ENCODE measurements around the gene KCNC2. TPM values are rescaled to one million over a fixed set of nuclear protein-coding genes. Genes with fewer than 3 reads are reported as not detected.
"Not testable (repeated sequence)": the region's sequence is repeated elsewhere in the genome, so short reads cannot be mapped to it uniquely, and the experiment has no call there.

KCNC2 gene
- total and polyA plus RNA-seq, 7 donors: under 0.01 to 1.1 (median 0.41) TPM; not detected in 2

- Histone ChIP-seq H3K27me3 (no peaks in the 10 kb centered on the region), H3K27ac (no peak overlapping the region), H3K4me3 (no peak overlapping the region), H3K4me1 (no peaks in the 10 kb centered on the region), H3K36me3 (no peaks in the 10 kb centered on the region), H3K9me3 (no peaks in the 10 kb centered on the region)
- no peak for DNase-seq
- TF ChIP-seq POLR2A (IDR thresholded peaks at IDR 0.05) (no peak), CTCF (IDR thresholded peaks at IDR 0.05) (no peak), EP300 (IDR thresholded peaks at IDR 0.05) (no peak), POLR2AphosphoS5 (IDR thresholded peaks at IDR 0.05) (no peak)
- intact Hi-C loops (cut with DNase I): no loop called here
These were observed 18.8 kb downstream of the KCNC2 start for GRCh38 chr12:75190846-75191245.

- DNase-seq; H3K27ac ChIP-seq; H3K27me3 ChIP-seq; H3K4me3 ChIP-seq; H3K36me3 ChIP-seq; H3K9me3 ChIP-seq; H3K4me1 ChIP-seq; intact Hi-C loops (cut with DNase I): not testable (repeated sequence)
- 90 to 91% methylated on average over 3 of the region's 3 CpGs for WGBS, 2 donors
These were observed 23.8 kb downstream of the KCNC2 start for GRCh38 chr12:75185881-75186280.

GRCh38 chr12:75184516-75184915, 25.1 kb downstream of the KCNC2 start:
- TF ChIP-seq CTCF (IDR thresholded peaks at IDR 0.05) (no peak), EP300 (IDR thresholded peaks at IDR 0.05) (no peak), POLR2AphosphoS5 (IDR thresholded peaks at IDR 0.05) (no peak), POLR2A (IDR thresholded peaks at IDR 0.05) (no peak)
- Histone ChIP-seq H3K4me1 (no peaks in the 10 kb centered on the region), H3K9me3 (no peaks in the 10 kb centered on the region), H3K4me3 (no peak overlapping the region), H3K27me3 (no peaks in the 10 kb centered on the region), H3K27ac (no peak overlapping the region), H3K36me3 (no peaks in the 10 kb centered on the region)
- DNase-seq: no peak
- intact Hi-C loops (cut with DNase I): no loop called here

GRCh38 chr12:75183967-75184366, 25.7 kb downstream of the KCNC2 start:
- no peaks in the 10 kb centered on the region for H3K4me1 ChIP-seq
- H3K4me3 ChIP-seq: no peak overlapping the region
- no peaks in the 10 kb centered on the region for H3K36me3 ChIP-seq
- no peaks in the 10 kb centered on the region for H3K27me3 ChIP-seq
- TF ChIP-seq CTCF (IDR thresholded peaks at IDR 0.05) (no peak), EP300 (IDR thresholded peaks at IDR 0.05) (no peak), POLR2AphosphoS5 (IDR thresholded peaks at IDR 0.05) (no peak), POLR2A (IDR thresholded peaks at IDR 0.05) (no peak)
- intact Hi-C loops (cut with DNase I): no loop called here
- no peak for DNase-seq
- no peaks in the 10 kb centered on the region for H3K9me3 ChIP-seq
- no peak overlapping the region for H3K27ac ChIP-seq
- WGBS, 2 donors: 83 to 93% methylated on average over 4 of the region's 4 CpGs

GRCh38 chr12:75177997-75178396, 31.6 kb downstream of the KCNC2 start:
- Histone ChIP-seq H3K9me3 (no peaks in the 10 kb centered on the region), H3K27ac (no peak overlapping the region), H3K36me3 (no peaks in the 10 kb centered on the region), H3K4me3 (no peak overlapping the region), H3K27me3 (no peaks in the 10 kb centered on the region), H3K4me1 (no peaks in the 10 kb centered on the region)
- intact Hi-C loops (cut with DNase I): no loop called here
- DNase-seq: no peak
- no peak for TF ChIP-seq CTCF (IDR thresholded peaks at IDR 0.05)
- no peak for TF ChIP-seq POLR2AphosphoS5 (IDR thresholded peaks at IDR 0.05)
- TF ChIP-seq EP300 (IDR thresholded peaks at IDR 0.05): no peak
- no peak for TF ChIP-seq POLR2A (IDR thresholded peaks at IDR 0.05)
